DND-41 (cell line): ENCODE measurements around the gene HABP4.

Source experiments
- CTCF ChIP-seq: IDR thresholded peaks from 2 replicates; pipeline ENCODE4 v1.5.1; 2012; ENCODE audit warnings: borderline replicate concordance, low read length, moderate library complexity, mild to moderate bottlenecking; ENCODE audit not compliant: poor library complexity, severe bottlenecking; ENCODE audit errors: extremely low read depth
- EZH2 ChIP-seq: IDR thresholded peaks from 3 replicates; pipeline ENCODE4 v1.6.1; 2012; ENCODE audit warnings: borderline replicate concordance, low read depth, mild to moderate bottlenecking, moderate library complexity, low read length, inconsistent platforms; ENCODE audit not compliant: severe bottlenecking

- no peak for TF ChIP-seq CTCF
- no peak for TF ChIP-seq EZH2
Observed at GRCh38 chr9:96523374-96523773, 73.4 kb downstream of the HABP4 start.
